A549 treated with dexamethasone at 1 μM for 4 hours (cell line): Measurements from ENCODE around the gene IL2. TPM values are rescaled to one million over a fixed set of nuclear protein-coding genes. Genes with fewer than 3 reads are reported as not detected.

Source experiments
- total RNA-seq: library from RNA; stranded (reverse); fragments of 200-300 nt; extraction: Qiagen RNA extraction; gene quantifications from 5 replicates; pipeline ENCODE4 v1.2.3, GENCODE V29; 2022

IL2 gene
- not detected in 5 replicates for total RNA-seq

GRCh38 chr4:122456231-122457116 lies at the start of gene IL2:
IL2 (minus strand) TSS chr4:122456725; CDS start chr4:122456440, 285 bp downstream.

Other genes starting within 250 kb of the IL2 start
- gene ADAD1, start 77.7 kb downstream of the IL2 start, total RNA-seq = not detected in 5 replicates
- not detected in 5 replicates for gene IL21, start 164.3 kb upstream of the IL2 start, total RNA-seq